CMK (cell line): ENCODE results near the gene PSME4.

Source experiments
- DNase-seq: peaks from one replicate; pipeline ENCODE4 v3.0.0-alpha.2; 2010; ENCODE audit warnings: low read depth

The PSME4 gene, protein sequence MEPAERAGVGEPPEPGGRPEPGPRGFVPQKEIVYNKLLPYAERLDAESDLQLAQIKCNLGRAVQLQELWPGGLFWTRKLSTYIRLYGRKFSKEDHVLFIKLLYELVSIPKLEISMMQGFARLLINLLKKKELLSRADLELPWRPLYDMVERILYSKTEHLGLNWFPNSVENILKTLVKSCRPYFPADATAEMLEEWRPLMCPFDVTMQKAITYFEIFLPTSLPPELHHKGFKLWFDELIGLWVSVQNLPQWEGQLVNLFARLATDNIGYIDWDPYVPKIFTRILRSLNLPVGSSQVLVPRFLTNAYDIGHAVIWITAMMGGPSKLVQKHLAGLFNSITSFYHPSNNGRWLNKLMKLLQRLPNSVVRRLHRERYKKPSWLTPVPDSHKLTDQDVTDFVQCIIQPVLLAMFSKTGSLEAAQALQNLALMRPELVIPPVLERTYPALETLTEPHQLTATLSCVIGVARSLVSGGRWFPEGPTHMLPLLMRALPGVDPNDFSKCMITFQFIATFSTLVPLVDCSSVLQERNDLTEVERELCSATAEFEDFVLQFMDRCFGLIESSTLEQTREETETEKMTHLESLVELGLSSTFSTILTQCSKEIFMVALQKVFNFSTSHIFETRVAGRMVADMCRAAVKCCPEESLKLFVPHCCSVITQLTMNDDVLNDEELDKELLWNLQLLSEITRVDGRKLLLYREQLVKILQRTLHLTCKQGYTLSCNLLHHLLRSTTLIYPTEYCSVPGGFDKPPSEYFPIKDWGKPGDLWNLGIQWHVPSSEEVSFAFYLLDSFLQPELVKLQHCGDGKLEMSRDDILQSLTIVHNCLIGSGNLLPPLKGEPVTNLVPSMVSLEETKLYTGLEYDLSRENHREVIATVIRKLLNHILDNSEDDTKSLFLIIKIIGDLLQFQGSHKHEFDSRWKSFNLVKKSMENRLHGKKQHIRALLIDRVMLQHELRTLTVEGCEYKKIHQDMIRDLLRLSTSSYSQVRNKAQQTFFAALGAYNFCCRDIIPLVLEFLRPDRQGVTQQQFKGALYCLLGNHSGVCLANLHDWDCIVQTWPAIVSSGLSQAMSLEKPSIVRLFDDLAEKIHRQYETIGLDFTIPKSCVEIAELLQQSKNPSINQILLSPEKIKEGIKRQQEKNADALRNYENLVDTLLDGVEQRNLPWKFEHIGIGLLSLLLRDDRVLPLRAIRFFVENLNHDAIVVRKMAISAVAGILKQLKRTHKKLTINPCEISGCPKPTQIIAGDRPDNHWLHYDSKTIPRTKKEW (N-terminal part only)

DNA sequence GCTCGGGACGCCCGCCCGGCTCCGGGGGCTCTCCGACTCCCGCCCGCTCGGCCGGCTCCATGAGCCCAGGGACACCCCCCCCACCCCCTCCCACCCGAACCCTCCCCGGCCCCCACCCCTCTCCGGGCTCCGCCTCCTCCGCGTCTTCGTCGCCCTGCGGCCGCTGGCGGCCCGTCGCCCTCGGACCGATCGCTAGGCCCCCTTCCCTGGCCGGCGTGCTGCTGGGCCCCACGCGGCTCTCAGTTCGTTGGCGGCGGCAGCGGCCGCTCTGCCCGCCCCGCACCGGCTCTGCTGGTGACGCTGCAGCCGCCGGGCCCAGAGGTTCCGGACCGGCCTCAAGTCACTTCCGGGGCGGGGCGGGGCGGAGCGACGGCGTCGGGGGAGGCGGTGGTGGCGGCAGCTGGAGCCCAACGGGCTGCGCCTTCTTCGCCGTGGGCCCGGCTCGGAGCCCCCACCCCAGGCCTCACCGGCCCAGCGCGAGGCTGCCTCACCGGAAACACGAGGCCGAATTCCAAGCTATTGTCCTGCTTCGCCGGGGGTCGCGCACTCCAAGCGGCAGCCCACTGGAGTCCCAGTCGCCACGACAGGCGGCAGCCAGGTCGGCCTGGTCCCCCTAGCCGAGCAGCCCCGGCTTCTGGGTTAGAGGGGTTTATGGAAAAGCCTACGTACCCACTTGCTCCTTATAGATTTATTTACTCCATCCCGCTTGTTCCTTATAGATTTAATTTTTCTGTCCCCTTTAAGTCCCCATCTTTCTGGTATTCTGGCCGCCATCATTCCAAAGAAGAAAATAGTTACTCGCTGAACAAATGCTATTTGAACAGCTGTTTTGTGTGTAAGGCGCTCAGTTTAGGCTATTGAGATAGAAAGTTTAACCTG is at the start of gene PSME4:
Gene PSME4 (minus strand): TSS at position 270 of the 879 bp plus-strand sequence. CDS start 209 bp downstream, at position 61.
- peak; percentile 73 for DNase-seq

DNA sequence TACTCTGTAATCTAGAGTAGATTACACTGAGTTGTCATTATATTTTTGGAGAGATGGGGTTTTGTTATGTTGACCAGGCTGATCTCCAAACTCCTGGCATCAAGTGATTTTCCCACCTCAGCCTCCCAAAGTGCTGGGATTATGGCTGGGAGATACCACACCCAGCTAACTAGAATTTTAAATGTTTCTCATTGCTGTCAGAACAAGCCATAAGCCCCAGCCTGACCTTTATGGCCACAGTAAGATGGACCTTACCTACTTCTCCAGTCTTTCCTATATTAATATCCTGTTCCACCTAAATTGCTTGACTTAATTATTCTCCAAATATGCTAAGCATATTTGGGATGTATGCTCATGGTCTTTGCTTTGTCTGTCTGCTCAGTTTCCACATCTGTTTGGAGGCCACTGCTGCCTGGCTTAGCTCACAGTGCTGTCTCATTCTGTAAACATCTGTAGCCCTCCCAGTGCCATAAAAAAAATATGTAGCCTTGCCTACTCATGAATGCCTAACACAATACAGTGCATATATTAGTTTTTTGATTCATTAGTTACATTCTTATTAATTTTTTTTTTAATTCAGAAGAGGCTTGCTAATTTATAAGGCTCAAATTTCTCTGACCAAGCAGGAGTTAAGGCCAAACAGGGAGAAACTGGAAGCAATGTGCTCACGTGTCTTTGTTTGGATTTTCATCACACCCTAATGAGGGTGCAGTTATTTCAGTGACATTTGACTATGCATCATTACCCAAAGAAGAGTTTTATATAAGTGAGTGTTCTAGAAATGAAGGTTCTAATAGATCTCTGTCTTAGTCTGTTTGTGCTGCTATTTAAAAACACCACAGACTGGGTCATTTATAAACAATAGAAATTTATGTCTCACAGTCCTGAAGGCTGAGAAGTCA is 45.3 kb upstream of the PSME4 start:
- no peak for DNase-seq

DNA sequence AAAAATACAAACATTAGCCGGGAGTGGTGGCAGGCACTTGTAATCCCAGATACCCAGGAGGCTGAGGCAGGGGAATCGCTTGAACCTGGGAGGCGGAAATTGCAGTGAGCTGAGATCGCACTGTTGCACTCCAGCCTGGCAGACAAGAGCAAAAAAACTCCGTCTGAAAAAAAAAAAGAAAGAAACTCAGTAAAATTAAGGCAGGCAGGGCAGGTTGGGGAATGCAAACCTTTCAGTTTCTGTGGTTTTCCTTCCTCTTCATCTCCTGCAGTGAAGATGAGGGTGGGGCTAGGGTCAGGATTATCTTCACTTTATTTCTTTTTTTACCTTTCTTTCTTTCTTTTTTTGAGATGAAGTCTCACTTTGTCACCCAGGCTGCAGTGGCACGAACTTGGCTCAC is 43.2 kb upstream of the PSME4 start:
- DNase-seq, result no peak

DNA sequence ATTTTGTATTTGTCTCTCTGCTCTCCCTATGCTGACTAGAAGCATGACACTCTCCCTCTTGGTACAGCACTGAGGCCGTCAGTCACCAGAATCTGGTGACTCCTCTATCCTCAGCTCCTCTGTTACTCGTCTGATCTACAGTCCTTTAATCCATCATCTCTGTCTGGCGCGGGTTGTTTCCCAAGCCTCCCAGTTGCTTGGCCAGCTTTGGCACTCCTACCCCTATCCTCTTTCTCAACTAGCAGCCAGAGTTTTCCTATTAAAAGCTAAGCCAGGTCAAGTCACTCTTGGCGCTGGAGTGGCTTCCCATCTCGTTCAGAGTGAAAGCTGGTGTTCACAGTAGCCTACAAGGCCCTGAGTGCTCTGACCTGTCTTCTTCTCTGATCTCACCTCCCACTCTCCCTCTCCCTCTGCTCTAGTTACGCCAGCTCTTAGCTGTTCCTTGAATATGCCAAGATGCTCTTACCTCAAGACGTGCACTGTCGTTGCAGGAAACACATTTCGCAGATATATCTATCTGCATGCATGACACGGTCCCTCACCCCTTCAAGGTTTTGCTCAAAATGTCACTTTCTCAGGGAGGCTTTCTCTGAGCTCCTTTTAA is 41.8 kb upstream of the PSME4 start:
- DNase-seq, result no peak

DNA sequence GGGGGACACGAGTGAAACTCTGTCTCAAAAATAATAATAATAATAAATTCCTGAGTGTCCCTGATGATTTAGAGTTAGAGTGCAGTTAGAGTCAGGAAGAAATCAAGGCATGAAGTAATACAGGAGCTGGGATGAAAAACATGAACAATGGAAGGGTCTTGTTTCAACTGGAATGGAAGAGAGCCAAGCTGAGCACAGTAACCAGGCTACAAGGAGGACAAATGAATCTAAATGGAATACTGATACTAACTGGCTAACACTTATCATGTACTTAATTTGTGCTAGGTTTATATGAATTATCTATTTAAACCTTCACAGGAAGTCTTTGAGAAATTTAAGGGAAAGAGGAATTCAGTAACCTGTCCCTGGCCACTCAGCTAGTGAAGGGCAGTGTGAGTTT is 38.8 kb upstream of the PSME4 start:
- DNase-seq, result no peak

DNA sequence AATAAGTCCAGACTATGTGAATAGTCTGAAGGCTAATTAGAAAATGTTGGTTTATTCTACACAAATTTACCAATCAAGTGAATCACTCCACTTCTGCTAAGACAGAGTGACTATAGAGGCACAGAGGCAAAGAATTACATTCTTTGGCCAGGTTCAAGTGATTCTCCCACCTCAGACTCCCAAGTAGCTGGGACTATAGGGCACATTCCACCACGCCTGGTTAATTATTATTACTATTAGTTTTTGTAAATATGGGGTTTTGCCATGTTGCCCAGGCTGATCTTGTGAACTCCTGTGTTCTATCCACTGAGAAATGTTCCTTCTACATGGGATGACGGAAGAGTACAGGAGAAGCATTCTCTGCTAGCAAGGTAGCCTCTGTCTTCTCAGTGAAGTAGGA is 37.6 kb upstream of the PSME4 start:
- no peak for DNase-seq

DNA sequence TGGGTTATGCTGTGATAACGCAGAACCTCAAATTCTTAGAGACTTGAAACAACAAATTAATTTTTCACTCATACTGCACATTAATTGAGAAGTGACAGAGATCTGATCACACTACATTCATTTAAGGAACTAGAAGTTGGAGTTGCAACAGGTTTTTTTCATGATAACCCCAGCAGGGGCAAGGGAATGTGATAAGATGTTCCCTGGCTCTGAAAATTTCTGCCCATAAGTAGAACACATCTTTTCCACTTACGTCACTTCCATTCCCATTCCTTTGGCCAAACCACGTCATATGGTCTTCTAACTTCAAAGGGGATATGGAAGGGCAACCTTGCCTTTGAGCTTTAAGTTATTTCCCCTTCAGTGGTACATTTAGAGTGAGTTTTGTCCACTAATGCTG is 29.7 kb upstream of the PSME4 start:
- DNase-seq, result peak; percentile 77

DNA sequence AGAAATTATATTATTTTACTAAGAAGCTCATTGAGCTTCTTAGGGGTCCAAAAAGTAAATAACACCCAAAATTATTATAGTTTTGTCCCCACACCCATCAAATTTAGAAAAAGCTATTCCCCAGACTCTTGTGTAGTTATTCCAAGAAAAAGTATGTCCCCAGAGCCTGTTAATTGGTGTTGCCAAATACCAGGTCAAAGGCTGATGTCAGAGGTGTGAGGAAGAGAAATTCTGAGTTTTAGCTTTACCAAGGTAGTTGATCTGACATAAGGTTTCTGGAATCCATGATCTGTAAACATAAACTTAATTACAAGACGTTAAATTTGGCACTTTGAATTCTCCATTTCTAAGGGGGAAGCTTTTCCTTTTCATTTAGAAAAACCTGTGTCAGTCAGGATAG is 29.3 kb upstream of the PSME4 start:
- DNase-seq, result no peak

DNA sequence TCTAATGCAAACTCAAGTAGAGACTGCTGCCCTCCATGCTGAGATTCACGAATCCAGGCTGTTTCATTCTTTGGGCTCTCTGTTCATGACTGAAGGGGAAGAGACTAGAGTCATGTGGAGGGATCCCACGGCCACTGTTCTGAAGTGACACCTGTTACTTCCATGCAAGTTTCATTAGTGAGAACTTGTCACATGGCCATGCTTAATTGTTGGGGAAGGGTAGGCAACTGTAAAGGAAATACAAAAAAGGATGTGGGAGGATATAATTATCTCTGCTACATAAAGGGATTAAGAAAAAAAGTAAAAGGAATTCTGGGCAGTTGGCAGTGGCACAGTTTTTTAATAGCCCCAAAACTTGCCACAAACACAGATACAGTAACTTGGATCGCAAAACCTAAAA is 28.0 kb upstream of the PSME4 start:
- no peak for DNase-seq

DNA sequence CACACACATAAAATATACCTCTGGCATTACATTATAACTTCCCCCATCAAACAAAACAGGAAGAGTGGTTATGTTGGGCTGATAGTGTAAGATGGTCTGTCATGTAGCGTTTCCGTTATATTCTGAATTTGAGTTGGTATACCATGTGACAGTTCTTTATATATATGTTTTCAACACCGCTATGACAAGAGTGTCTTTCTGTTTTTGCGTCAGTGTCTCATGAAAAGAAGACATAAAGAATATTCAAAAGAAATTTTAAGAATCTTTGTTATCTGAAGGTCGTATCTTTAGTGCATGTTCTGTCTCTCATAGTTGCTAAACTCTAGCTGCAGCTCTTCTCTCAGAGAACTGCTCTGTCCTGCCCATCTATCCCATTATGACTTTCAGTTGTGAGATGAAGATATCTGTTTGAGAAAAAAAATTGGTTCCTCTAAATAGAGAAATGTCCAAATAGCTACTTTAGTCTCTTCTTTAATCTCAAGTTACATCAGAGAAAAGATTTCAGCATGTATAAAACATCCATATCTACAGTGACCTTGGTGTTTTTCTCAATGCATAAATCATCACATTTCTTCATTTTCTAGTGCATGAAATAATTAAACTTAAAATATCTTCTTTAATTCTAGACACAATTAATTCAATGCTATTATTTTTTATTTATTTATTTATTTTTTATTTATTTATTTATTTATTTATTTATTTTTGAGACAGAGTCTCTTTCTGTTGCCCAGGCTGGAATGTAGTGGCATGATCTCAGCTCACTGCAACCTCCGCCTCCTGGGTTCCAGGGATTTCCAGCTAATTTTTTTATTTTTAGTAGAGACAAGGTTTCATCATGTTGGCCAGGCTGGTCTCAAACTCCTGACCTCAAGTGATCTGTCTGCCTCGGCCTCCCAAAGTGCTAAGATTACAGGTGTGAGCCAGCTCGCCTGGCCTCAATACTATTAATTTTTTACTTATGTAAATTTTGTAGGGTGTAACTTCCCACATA is 24.3 kb upstream of the PSME4 start:
- DNase-seq, result peak; percentile 53

DNA sequence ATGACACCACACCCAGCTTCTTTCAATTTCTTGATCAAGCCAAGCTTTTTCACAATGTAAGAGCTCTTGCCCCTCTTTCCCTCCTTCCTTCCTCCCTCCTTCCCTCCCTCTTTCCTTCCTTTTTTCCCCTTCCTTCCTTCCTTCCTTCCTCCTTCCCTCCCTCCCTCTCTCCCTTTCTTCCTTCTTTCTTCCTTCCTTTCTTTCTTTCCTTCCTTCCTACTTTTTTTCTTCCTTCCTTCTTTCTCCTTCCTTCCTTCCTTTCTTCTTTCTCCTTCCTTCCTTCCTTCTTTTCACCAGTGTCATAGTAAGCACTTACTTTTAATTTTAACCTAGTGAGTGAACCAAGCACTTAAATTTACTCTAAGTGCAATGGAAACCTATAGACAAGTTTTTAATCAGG is 21.2 kb upstream of the PSME4 start:
- DNase-seq, result no peak

DNA sequence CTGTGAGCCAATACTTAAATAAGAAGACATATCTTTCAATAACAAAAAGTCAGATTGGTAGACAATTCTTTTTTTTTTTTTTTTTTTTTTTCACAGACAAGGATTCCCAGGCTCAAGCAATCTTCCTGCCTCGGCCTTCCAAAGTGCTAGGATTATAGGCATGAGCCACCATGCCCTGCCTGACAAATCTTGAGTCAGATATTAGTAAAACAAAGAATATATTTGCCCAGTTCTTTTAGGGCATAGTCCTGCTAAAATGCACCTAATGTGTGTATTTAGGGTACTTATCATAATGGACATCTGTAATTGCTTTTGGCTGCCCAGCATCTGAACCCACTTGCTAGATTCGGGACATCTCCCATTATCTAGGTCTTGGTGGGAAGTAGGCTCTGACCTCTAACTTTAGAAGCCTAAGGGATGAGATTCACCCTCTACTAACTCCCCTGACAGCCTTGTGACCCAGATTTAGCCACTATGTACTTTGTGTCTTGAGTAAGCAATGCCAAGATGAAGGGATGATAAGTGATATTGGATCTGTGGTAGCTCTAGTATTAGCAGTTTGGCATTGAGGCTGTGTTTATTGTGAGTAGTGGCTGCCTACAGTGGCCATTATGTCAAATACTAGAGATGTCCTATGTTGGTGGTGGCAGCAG is 18.5 kb upstream of the PSME4 start:
- no peak for DNase-seq

DNA sequence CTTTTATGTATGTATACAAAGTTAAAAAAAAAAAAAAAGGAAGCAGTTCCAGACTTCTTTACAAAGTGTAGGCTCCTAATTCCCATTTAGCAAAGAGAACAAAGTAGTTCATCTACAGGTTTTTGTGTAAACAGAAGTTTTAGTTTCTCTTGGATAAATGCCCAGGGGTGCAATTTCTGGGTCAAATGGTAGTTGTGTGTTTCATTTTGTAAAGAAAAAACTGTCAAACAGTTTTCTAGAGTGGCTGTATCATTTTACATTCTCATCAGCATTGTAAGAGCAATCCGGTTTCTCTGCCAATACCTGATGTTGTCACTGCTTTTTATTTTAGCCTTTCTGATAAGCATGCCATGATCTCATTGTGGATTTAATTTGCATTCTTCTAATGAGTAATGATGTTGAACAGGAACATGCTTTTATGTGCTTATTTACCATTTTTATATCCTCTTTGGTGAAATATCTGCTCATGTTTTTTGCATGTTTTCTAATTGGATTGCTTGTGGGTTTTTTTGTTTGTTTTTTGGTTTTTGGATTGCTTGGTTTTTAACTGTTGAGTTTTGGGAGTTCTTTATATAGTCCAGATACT is 16.6 kb upstream of the PSME4 start:
- DNase-seq, result no peak

DNA sequence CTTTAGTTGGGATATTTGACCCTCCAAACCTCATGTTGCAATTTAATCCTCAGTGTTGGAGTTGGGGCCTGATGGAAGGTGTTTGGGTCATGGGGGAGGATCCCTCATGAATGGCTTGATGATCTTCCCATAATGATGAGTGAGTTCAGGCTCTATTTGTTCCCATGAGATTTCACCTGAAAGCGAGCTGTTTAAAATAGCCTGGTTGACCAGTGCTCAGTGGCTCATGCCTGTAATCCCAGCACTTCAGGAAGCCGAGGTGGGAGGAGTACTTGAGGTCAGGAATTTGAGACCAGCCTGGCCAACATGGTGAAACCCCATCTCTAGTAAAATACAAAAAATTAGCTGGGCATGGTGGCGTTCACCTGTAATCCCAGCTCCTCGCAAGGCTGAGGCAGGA is 14.9 kb upstream of the PSME4 start:
- DNase-seq, result no peak

DNA sequence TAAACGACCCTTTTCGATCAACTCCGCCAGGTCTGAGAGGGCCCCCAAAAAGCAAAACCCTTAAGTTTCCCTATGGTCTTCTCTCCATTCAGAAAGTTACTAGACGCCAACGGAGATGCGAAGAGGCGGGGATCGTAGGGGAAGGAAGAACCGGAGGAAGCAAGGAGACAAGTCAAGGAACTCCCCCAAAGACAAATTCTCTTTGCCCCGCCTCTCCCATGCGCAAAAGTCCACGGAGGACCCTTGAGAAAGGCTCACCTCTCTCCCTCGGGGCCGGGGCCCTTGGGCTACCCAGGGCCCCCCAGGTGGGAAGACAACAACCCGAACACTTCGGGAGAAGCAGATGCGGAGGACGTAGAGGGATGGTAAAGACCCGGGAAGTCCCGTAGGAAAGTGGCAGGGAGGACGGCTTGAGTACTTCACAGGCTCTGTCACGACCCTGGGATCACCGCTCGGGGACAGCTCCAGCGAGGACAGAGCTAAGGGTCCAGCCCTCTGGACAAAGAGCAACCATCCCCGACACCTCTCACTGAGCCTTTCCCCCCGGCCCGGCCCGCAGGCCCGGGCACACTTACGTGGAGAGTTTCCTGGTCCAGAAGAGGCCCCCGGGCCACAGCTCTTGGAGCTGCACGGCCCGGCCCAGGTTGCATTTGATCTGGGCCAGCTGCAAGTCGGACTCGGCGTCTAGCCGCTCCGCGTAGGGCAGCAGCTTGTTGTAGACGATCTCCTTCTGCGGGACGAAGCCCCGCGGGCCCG is 647 bp downstream of the PSME4 start:
- no peak for DNase-seq

DNA sequence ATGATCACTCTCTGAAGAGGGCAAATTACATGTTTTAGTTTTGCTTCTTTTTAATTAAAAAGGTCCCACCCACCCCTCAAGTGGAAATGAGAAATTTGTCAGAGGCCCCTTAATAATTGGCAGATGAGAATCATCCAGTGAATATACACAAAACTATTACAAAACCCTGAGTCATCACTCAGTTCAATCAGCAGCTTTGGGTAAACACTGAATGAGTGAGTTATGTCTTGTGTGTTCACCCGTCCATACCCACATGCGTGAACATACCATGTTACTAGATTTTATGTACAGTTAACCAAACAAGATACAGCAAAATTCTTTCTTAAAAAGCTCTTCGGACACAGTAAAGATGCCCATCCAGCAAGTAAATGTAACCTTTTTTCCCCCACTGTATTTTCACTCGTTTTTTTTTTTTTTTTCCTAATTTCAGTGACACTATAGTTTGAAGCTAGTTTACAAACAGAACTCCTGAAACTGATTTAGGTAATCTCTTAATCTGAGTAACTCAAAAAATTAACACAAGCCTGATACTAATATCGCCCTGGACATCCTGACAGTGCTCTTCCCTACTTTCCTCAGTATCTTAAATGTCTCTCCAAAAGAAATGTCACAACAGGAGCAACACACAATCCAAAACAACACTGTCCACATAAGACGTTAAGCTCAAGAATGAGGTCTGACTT is 1.4 kb downstream of the PSME4 start:
- DNase-seq, result no peak
